ENCODE results near the gene KCNG2.
"Not testable (repeated sequence)": the region's sequence is repeated elsewhere in the genome, so short reads cannot be mapped to it uniquely, and the experiment has no call there.

Gene KCNG2

DNA sequence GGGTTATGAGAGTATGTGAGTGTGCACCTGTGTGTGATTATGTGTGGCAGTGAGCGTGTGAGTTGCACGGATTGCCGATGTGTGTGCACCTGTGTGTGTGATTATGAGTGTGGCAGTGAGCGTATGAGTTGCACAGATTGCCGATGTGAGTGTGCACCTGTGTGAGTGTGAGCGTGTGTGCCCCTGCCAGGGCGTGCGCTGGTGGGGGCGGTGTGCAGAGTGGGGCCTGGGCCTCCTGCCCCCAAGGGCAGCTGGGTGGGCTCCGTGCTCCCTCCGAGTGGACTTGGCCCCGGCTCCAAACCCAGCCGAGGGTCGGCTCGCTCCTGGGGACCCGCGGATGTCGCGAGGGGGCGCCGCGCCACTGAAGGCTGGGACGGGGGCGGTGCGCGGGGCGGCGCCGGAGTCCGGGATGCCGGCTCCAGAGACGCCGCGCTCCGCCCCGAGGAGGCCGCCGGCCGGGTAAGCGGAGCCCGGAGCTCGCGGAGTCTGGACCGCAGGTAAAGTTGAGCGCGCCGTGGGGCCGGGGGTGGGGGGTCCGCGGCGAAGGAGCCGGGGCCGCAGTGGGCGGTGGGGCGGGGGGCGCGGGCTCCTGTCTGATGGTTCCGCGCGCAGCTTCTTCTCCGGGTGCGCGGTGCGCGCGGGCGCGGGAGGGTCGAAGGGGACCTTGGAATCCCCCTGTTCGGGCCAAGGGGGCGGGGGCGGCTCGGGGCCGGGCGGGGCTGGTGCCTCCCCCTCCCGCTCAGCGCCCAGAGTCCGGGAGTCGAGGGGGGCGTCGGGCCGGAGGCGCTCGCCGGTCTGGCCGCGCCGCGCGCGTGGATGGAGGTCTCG, at the start of gene KCNG2:
TSS of gene KCNG2 (plus strand) at position 421 of the 828 bp plus-strand sequence. CDS start 65,730 bp downstream, outside the sequence.
- DNase-seq, result no peak

DNA sequence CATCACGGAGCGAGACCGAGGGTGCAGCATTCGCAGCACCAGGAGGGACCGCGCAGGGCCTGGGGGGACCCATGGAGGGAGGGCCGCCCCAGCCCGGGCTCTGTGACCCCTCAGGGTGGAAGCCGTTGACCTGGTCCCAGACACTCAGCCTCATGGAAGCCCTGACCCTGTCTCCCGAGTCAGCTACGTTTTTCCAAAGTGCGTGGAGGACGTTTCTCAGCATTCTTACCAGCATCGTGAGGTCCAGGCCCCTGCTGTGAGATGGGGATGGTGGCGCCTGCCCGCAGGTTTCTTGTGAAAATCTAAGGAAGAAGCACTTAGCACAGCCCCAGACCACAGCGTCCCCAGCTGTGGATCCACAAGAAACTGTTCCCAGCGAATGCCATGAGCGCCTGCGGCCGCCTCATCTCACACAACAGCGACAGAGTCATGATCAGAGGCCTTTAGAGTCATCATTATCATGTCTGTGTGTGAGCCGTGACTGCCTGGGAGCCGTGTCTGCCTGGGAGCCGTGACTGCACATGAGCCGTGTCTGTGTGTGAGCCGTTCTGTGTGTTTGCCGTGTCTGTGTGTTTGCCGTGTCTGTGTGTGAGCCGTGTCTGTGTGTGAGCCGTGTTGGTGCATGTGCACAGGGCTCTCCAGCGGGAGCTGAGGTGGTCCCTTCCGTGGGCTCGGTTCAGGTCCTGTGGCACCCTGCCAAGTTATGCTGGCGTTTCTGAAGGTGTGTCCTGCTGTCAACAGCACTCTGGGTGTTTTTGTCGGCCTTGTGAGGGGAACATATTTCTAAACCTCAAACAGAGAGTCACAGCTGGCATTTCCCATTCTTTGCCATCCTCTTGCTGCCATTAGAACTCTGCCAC, 49.2 kb upstream of the KCNG2 start:
- no peak for DNase-seq

- DNase-seq, result no peak
Observed at GRCh38 chr18:79749251-79750191, 48.2 kb upstream of the KCNG2 start.

GRCh38 chr18:79750980-79751571, 46.7 kb upstream of the KCNG2 start:
- no peak for DNase-seq

- not testable (repeated sequence) for DNase-seq
Observed at GRCh38 chr18:79751918-79752578, 45.7 kb upstream of the KCNG2 start.

- DNase-seq, result not testable (repeated sequence)
Observed at GRCh38 chr18:79752946-79753345, 44.8 kb upstream of the KCNG2 start.

- no peak for DNase-seq
Observed at GRCh38 chr18:79753391-79753851, 44.3 kb upstream of the KCNG2 start.

DNA sequence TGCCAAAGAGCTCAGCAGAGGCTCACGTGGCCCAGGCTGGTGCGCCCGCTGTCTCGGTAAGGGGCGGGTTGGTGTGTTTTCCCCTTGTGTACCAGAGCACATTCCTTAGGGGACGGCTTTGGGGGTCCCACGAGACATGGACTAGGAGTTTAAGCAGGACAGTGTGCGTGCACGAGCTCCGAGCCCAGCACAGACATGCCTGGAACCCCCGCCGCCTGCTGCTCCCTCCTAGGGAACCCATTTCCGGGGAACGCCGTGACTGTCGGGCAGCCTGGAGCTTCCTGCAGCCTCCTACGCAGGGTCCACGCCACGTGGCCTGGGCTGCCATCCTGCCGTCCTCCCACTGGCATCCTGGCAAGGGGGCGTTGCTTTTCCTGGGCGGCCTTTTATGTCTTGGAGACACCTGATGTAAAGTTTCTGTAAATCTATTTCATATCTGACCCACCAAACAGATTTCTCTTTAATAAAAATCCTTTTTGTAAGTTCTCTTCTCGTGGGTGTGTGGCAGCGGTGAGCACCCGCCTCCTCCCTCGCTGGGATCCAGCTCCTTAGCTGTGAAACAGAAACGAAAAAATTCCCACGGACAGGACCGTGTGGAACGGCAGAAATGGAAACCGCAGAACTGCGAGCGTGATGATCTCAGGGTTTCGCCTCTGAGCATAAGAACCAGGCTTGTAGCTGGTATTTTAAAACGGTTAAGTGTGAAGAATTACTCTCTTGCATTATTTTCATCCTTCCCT, 43.5 kb upstream of the KCNG2 start:
- no peak for DNase-seq

- DNase-seq, result no peak
Observed at GRCh38 chr18:79754831-79755351, 42.8 kb upstream of the KCNG2 start.

GRCh38 chr18:79755496-79756142, 42.1 kb upstream of the KCNG2 start:
- DNase-seq, result no peak

GRCh38 chr18:79756143-79756500, 41.6 kb upstream of the KCNG2 start:
- no peak for DNase-seq

DNA sequence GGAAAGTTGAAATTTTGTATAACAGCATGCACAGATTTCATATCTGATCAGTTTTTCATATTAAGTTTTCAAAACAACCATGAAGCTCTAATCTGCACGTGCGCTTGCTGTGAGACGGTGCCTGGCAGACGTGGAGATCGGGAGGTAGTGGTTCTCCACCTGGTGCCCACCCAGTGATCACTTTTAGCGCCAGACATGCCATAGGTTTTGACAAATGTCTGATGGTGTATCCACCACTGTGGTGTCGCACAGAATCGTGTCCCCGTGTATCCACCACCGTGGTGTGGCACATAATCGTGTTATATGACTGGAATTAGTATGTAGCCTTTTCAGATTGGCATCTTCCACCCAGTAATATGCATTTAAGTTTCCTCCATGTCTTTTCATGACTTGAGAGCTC, 40.9 kb upstream of the KCNG2 start:
- no peak for DNase-seq

- no peak for DNase-seq
Observed at GRCh38 chr18:79760348-79760747, 37.4 kb upstream of the KCNG2 start.

GRCh38 chr18:79760881-79761280, 36.9 kb upstream of the KCNG2 start:
- DNase-seq, result no peak

- no peak for DNase-seq
Observed at GRCh38 chr18:79763407-79763806, 34.3 kb upstream of the KCNG2 start.

DNA sequence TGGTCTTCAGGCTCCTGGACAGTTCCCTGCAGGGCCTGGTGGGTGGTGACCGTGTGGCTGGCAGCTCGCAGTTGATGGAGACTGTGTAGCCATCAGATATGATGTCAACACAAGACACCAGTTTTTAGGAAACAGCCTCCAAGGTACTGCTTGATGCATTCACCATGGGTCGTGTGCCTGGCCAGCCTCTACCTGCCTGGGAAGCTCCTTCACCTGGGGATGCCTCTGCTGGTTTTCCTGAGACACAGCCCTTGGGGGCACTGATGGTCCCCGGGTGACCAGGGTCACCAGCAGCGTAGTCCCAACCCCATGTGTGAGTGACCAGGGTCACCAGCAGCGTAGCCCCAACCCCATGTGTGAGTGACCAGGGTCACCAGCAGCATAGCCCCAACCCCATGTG, 33.6 kb upstream of the KCNG2 start:
- DNase-seq, result no peak

DNA sequence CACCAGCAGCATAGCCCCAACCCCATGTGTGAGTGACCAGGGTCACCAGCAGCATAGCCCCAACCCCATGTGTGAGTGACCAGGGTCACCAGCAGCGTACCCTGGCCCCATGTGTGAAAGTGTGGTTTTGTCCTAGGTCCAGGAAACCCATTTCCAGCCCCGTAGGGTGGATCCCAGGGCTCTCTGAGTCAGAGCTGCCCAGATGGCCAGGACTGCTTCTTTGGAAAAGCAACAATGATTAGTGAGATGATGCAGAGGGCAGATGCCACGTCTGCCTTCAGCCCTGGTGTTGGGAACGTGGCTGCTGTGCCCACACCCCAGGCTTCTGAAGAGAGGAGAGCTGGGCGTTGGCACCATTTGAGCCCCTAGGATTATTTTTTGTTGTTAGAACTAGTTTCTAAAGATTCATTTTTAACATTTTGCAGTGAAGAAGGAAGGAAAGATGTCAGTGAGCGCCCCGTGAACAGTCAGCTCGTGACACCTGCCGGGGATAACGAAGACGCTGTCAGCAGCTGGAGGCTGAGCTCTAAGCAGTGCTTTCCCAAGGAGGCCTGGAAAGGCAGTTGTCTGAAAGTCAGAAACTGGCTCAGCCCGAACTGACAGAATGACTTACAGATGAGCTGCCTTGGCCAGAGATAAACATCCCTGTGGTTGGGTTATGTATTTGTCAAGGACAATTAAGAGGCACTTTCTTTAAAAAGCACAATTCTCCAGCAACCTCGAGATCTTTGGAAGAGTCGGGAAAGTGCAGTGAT, 32.1 kb upstream of the KCNG2 start:
- DNase-seq, result no peak

DNA sequence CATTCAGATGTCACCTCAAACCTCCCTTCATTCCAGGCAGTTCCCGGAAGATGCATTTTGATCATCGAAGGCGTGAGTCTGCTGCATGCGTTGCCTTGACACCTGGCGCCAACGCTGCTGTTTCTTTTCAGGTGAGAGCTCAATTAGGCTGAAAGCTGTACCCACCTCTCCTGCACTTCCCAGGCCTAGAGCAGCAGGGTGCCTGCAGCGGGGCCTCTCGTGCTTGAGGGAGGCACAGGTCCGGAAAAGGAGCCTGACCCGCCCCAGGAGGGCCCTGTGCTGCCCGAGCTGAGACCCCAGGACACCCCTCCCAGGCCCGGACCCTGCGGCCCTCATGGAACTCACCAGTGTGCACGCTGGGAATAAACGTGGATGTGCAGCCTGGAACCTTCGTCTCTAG, 31.4 kb upstream of the KCNG2 start:
- no peak for DNase-seq

DNA sequence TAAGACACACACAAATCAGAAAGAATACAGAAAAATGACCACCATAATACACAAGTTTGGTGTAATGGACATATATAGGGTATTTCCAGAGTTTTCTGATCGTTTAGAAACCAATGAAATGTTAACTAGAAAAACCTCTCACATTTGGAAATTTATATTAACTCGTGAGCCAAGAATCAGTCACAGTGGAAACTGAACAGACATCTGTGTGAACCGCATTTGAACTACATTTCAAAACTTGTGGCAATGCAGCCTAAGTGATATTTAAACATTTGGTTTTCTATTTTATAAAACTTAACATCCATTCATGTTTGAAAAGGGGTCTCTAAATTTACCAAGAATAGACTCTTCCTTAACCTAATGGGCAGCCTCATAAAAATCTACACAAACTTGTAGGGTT, 29.0 kb upstream of the KCNG2 start:
- no peak for DNase-seq

All from 8988T (cell line).